Motor neuron (in vitro differentiated cells): ENCODE data around the gene CNTFR. TPM values are rescaled to one million over a fixed set of nuclear protein-coding genes. Genes with fewer than 3 reads are reported as not detected.

Experiments
- ATAC-seq, 8 experiments: fragments of 200-7000 bp; cut with Tn5 transposase; replicated peaks in 6 of 8; 2 replicates each; pipeline ENCODE4 v1.8.0; 2021; ENCODE audit warnings: mild to moderate bottlenecking in 8 of 8, moderate library complexity in 8 of 8
- H3K27ac ChIP-seq, 2 donors: fragments of 250-450 bp; sonication (Bioruptor Pico); 2 replicates each; pipeline ENCODE4 v1.9.0; 2021; ENCODE audit warnings: antibody characterized with exemption in 2 of 2, mild to moderate bottlenecking in 2 of 2, moderate library complexity in 1 of 2
- H3K4me1 ChIP-seq, 2 donors: fragments of 250-450 bp; sonication (Bioruptor Pico); replicated peaks in 1 of 2; 2 replicates each; pipeline ENCODE4 v1.6.1; 2021; ENCODE audit warnings: antibody characterized with exemption in 2 of 2, mild to moderate bottlenecking in 2 of 2, moderate library complexity in 1 of 2
- H3K4me3 ChIP-seq, 5 donors: fragments of 250-450 bp; sonication (Bioruptor Pico); 2 replicates each; pipeline ENCODE4 v1.9.0; 2021; ENCODE audit warnings: antibody characterized with exemption in 5 of 5, mild to moderate bottlenecking in 5 of 5, moderate library complexity in 4 of 5
- WGBS, 10 experiments: fragments of 450-650 bp; shearing (Covaris generic); methylation state at CpG; one replicate each; pipeline ENCODE4 v1.0.0; 2022; 5-methylcytosine and 5-hydroxymethylcytosine counted together
- in situ Hi-C, 9 experiments: fragments of 400-800 bp; cut with MboI; loops; one replicate each; pipeline ENCODE4 v1.15.0; 2021; ENCODE audit warnings: low sequenced_read_pairs in 9 of 9, low pct_unique_long_range_greater_than_20kb in 2 of 9; ENCODE audit not compliant: unreplicated experiment in 9 of 9
- total RNA-seq, 8 experiments: library from RNA; unstranded; fragments of 300-600 nt; gene quantifications; 2 replicates each; pipeline versions ENCODE4 v1.2.3 to v1.2.4, GENCODE V29; 2022

The CNTFR gene
- total RNA-seq, 8 experiments from 2014 or later, result 0.35 to 72.4 (median 25.6) TPM

GRCh38 chr9:34551751-34552605 is 37.5 kb downstream of the CNTFR start:
- H3K4me1 ChIP-seq, result peaks cover 34 to 38% of the 10 kb centered on the region in 2 donors
- WGBS, 10 experiments, result 10 to 70% methylated on average over 2 of the region's 20 CpGs; no CpG with 5 or more reads in 8 of the 10 experiments
- ATAC-seq, result no peak
- H3K4me3 ChIP-seq, result no peak overlapping the region
- in situ Hi-C loops, result no loop called here
- no peak overlapping the region for H3K27ac ChIP-seq

- WGBS, 10 experiments, result 80 to 100% methylated on average over 1 of the region's 5 CpGs; no CpG with 5 or more reads in 8 of the 10 experiments
- no peak overlapping the region for H3K4me3 ChIP-seq
- ATAC-seq, result no peak
- H3K27ac ChIP-seq, result no peak overlapping the region
- in situ Hi-C loops, result no loop called here
- peaks cover 22 to 28% of the 10 kb centered on the region in 2 donors for H3K4me1 ChIP-seq
Observed at GRCh38 chr9:34550681-34551270, 38.7 kb downstream of the CNTFR start.

- 33 to 100% (median 60%) methylated on average over 1 to 4 of the region's 12 CpGs; no CpG with 5 or more reads in 6 of the 10 experiments for WGBS, 10 experiments
- in situ Hi-C loops, result no loop called here
- H3K27ac ChIP-seq, result no peak overlapping the region
- no peak for ATAC-seq
- H3K4me1 ChIP-seq, result peaks cover 16 to 21% of the 10 kb centered on the region in 2 donors
- no peak overlapping the region for H3K4me3 ChIP-seq
Observed at GRCh38 chr9:34550016-34550680, 39.4 kb downstream of the CNTFR start.

- H3K4me3 ChIP-seq, result no peak overlapping the region
- in situ Hi-C loops, result no loop called here
Observed at GRCh38 chr9:34549407-34549732, 40.2 kb downstream of the CNTFR start.

GRCh38 chr9:34547960-34548611 is 41.4 kb downstream of the CNTFR start:
- H3K27ac ChIP-seq, result no peak overlapping the region
- peak; percentile 87 to 95 (median 92) for ATAC-seq
- in situ Hi-C loops, result no loop called here
- WGBS, 10 experiments, result 3 to 50% (median 24%) methylated on average over 1 to 6 of the region's 13 CpGs; no CpG with 5 or more reads in 1 of the 10 experiments
- H3K4me3 ChIP-seq, result no peak overlapping the region
- H3K4me1 ChIP-seq, result peaks cover 2 to 9% of the 10 kb centered on the region in 2 donors

More at GRCh38 chr9:34549407-34549732, 40.2 kb downstream of the CNTFR start:
- no peak for ATAC-seq
- no peak overlapping the region for H3K27ac ChIP-seq
- peaks cover 8 to 13% of the 10 kb centered on the region in 2 donors for H3K4me1 ChIP-seq
- WGBS, 10 experiments, result 80% methylated on average over 1 of the region's 5 CpGs; no CpG with 5 or more reads in 9 of the 10 experiments

GRCh38 chr9:34546834-34547827 is 42.4 kb downstream of the CNTFR start:
- Histone ChIP-seq H3K27ac (no peak overlapping the region), H3K4me3 (no peak overlapping the region), H3K4me1 (peaks cover 2 to 9% of the 10 kb centered on the region in 2 donors)
- WGBS, 10 experiments, result 0 to 84% (median 46%) methylated on average over 2 to 7 of the region's 16 CpGs; no CpG with 5 or more reads in 2 of the 10 experiments
- peak; percentile 41 to 89 (median 62) for ATAC-seq
- in situ Hi-C loops, result no loop called here

GRCh38 chr9:34546102-34546833 is 43.3 kb downstream of the CNTFR start:
- in situ Hi-C loops, result no loop called here
- H3K4me1 ChIP-seq, result peaks cover 2 to 9% of the 10 kb centered on the region in 2 donors
- 53 to 100% (median 93%) methylated on average over 1 to 3 of the region's 7 CpGs; no CpG with 5 or more reads in 1 of the 10 experiments for WGBS, 10 experiments
- no peak for ATAC-seq
- no peak overlapping the region for H3K27ac ChIP-seq
- no peak overlapping the region for H3K4me3 ChIP-seq

GRCh38 chr9:34545497-34545896 is 44.0 kb downstream of the CNTFR start:
- peaks cover 2 to 9% of the 10 kb centered on the region in 2 donors for H3K4me1 ChIP-seq
- ATAC-seq, result no peak
- WGBS, 10 experiments, result 50 to 100% (median 92%) methylated on average over 1 to 5 of the region's 6 CpGs; no CpG with 5 or more reads in 1 of the 10 experiments
- H3K27ac ChIP-seq, result no peak overlapping the region
- in situ Hi-C loops, result no loop called here
- no peak overlapping the region for H3K4me3 ChIP-seq

- 27 to 90% (median 72%) methylated on average over 1 to 5 of the region's 5 CpGs; no CpG with 5 or more reads in 1 of the 10 experiments for WGBS, 10 experiments
- no peak overlapping the region for H3K27ac ChIP-seq
- ATAC-seq, result no peak
- in situ Hi-C loops, result no loop called here
- H3K4me1 ChIP-seq, result peaks cover 2 to 9% of the 10 kb centered on the region in 2 donors
- no peak overlapping the region for H3K4me3 ChIP-seq
Observed at GRCh38 chr9:34544035-34544434, 45.5 kb downstream of the CNTFR start.

- WGBS, 10 experiments, result 36 to 89% (median 70%) methylated on average over 2 to 4 of the region's 7 CpGs; no CpG with 5 or more reads in 5 of the 10 experiments
- in situ Hi-C loops, result no loop called here
- no peaks in the 10 kb centered on the region for H3K4me1 ChIP-seq
- no peak for ATAC-seq
- no peak overlapping the region for H3K27ac ChIP-seq
- no peak overlapping the region for H3K4me3 ChIP-seq
Observed at GRCh38 chr9:34541540-34541939, 48.0 kb downstream of the CNTFR start.

- 0 to 80% (median 0%) methylated on average over 1 of the region's 2 CpGs; no CpG with 5 or more reads in 7 of the 10 experiments for WGBS, 10 experiments
- in situ Hi-C loops, result no loop called here
- Histone ChIP-seq H3K4me1 (no peaks in the 10 kb centered on the region), H3K4me3 (no peak overlapping the region), H3K27ac (no peak overlapping the region)
- peak; percentile 88 to 100 (median 93) for ATAC-seq
Observed at GRCh38 chr9:34540827-34541226, 48.7 kb downstream of the CNTFR start.
